Measurements from ENCODE around the gene ATXN1L.
"Not testable (repeated sequence)": the region's sequence is repeated elsewhere in the genome, so short reads cannot be mapped to it uniquely, and the experiment has no call there.

The ATXN1L gene

DNA sequence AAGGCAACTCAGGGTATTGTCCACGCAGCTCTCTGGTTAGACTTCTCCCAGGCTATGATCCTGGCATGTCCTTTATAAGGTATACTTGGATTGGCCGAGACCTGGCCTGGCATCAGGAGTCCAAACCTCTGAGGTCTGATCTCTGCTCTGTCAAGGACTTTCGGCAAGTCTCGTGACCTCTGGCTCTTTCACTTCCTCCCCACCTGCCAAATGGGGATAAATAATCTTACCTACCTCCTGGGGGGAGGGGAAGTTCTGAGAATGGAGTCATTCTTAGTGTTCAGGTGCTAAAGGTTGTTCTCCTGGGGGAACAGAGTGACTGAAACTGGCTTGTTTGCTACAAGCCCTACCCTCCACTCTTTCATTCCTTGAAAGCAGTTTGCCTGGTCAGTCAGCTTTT is 7.6 kb downstream of the ATXN1L start:
- DNase-seq: no peak

DNA sequence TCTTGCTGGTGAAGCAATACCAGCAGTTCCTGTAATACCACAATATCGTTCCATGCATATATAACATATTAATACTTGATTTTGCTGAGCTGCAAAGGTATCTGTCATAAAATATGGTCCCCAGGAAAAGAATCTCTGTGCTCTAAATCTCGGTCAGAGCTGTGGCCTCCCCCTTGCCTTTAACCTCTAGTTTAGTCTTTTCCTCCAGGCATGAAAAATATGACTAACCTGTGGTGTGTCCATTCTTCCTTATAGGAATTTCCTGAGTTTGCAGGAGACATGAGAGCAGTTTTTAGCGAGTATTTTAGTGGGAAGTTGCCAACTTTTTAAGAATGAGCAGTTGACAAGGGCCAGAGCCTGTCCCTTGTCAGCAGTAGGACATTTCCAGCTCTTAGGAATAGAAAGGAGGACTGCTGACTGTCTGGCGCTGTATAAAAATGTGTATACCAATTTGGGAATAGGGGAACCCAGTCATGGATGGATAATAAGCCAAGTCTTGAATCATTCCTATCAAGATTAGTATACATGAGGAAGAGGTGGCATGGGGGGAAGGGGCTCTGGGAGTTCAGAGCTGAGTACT is 8.7 kb downstream of the ATXN1L start:
- DNase-seq: no peak

DNA sequence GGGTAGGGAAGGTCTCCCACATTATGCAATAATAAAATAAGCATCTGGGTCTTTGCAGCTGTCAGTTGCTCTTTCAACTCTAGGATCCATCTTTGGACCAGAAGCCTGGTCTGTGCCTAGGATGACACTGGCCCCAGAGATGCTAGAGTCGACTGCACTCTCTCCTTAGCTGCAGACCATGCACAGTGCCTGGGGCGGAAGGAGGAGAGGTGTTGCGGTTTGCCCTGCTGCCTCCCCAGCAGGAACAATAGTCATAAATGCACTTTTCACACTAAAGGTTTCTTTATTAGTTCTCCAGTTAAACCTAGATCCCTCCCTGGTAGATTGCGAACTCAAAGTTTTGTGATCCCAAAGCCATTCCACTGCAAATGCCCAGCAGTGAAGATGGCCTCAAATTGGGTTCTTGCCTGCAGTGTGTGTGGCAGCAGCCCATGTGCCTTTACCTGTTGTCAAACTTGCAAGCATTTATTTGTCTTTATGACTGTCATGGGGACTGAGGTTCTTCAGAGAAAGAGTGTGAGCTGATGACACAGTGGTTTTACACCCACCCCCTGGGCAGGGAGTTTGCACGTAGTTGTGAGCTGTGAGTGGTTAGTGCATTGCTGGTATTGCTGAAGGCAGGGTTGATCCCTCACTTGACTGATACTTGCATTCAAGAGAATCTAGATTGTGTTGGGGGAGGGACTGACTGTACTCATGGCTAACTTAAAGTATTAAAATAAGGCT is 10.3 kb downstream of the ATXN1L start:
- no peak for DNase-seq

DNA sequence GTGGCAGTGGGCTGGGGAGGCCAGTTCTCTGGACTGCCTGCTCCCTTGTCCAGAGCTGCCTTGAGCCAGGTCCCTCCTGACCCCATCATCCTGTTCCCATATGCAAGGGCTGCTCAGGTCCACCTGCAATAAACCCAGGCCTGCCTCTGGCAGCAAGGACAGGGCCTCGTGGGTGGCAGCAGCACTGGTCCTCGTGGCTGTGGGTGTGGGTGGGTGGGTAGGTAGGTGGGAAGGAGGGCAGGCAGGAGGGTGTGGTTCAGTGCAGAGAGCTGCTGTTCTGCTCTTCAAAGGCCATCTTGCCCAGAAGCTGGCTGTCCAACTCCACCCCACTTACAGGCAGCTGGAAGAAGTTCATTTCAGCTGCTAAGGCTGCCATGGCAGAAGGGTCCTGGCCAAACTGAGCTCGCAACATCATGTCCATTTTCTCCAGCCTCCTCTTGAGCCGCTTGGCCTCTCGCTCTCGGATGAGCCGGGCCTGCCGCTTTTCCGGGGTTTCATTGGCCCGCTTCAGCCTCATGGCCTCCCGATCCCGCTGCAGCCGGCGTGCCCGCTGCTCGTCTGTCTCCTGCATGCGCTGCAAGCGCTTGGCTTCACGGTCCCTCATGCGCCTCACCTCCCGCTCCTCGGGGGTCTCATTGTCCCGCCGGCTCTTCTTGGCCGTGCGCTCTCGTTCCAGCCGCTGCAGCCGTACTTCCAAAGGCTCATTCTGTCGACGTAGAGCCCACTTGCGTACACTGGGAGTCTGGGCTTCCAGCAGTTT is 14.2 kb downstream of the ATXN1L start:
- DNase-seq: no peak

DNA sequence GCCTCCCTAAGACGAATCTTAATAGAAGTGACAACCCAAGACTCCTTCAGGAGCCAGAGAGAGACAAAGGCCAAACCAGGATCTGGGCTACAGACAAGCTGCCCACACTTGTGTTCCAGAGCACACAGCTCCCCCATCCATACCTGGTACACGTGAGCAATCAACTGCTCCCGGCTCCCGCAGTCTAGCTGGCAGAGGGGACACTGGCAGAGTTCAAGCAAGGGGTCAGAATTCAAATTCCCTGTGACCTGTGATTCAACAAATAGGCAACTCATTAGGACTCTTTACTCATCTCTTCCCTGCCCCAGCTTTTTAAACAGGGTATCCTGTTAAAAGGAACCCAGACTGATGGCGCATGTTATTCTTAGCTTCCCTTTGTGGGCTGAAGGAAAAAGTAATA is 18.2 kb downstream of the ATXN1L start:
- no peak for DNase-seq

DNA sequence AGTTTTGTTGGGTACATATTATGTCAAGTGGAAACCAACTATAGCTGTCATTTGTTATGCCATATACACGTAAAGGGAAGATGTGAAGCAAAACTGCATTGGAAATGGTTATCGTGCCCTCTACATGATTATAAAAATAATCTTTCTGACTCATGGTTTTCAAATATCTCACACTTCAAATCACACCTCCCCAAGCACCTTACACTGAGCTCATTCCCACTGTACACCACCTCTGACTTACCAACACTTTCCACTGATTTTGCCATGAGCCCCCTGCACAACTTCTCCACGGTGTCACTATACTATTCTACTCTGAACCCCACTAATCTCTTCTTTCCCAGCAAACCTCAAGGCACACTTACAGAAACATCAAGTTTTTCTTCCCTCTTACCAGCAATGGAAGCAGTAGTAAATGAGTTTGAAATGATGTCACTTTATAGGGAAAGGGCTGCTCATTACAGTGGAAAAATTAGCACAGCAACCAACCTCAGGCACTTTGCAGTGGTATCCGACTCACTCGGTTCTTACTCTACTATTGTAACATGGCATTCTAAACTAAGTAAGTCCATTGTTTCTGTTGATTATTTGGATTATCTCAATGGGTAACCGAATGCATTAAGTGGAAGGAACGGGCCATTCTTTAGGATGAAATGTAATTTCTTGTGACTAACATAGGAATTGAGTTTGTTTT is 19.5 kb downstream of the ATXN1L start:
- no peak for DNase-seq

DNA sequence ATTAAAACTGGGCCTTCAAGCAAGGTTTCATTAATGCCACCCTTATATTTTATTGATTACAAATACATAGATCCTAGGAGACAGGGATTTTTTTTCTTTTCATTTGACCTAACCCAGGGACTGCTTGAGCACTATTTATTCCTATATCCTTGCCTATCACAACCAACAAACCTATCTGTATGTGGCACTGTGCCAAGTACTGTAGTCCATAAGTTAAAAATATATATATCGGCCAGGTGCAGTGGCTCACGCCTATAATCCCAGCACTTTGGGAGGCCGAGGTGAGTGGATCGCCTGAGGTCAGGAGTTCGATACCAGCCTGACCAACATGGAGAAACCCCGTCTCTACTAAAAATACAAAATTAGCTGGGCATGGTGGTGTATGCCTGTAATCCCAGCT is 21.4 kb downstream of the ATXN1L start:
- DNase-seq: not testable (repeated sequence)

DNA sequence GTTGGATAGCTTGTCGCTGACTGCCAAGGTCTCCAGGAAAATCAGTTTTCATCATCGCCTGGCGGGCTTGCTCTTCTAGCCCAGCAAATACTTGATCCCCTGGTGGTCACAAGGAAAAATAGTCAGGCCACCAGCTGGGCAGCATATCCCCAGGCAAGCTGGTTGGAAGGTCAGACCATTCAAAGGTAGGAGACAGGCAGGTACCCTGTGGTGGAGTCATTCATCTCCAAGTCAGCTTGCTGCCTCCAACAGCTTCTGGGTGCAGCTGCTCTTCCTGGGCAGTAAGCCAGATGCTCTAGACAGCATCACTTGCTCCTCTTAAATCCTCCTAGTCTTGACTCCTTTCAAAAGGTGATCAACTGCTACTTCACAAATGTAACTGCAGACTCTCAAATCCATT is 22.2 kb downstream of the ATXN1L start:
- DNase-seq: peak in 1 of 2 experiments; percentile 25

DNA sequence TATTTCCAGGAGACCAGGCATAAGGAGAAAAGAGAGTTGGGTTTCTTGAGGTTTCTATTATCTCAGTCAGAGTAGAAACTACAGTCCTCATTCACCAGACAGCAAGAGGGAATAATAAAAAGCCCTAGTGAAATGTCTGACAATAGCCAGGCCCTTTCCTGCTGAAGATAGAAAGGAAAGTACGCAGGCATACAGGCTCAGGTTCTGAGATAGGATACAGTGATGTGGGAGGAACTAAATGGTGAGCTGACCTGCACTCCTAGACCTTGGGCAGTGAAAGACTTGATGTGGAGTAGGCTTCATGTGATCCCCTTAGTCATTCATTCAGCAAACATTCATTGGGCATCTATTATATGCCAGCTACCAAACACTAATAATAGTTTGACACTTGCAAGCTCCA is 23.3 kb downstream of the ATXN1L start:
- DNase-seq: no peak

DNA sequence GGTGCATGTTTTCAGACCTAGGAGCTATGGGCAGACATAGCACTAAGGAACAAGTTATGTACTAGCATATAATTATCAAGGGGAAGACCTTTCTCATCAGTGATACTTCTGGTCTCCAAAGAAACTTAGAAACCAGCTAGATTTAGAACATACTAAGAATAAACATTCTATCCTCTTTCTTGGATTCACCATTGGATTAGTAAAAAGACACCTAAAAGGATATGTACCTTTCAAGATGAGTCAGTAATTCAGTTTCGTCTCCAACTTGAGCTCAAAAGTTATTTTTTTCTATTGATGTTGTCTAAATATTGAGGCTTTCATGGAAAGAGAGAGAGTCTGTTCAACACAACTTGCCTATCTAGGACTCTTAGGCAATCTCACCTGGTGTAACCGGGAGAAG is 25.0 kb downstream of the ATXN1L start:
- no peak for DNase-seq

DNA sequence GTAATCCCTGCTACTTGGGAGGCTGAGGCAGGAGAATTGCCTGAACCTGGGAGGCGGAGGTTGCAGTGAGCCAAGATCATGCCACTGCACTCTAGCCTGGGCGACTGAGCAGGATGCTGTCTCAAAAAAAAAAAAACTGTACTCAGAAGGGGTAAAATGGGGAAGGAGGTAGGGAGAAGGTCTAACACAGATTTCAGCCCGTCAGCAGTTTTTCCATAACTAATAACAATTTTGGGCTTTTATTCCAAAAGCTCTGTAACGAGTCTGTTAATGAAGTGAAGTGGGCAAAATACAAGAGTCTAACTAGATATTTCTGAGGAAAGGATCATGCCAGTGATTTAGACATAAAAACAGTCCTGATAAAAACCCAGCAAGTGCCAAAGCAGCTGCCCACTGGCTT is 27.4 kb downstream of the ATXN1L start:
- no peak for DNase-seq

DNA sequence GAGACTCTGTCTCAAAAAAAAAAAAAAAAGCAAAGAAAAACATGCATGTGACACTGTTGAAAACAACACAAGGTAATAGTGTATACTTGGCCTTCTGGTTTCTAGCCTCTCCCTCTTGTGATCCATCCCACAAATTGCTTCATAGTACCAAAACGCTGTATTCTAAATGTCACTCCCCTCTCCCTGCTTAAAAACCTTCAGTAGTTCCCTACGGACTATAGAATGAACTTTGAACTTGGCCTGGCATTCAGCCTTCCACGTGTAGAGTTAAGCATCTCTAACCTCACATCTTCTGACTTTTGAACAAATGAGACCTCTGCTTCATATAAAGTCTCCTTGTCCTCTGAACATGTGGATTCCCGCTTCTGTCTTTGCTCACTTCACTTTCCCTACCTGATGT is 33.1 kb downstream of the ATXN1L start:
- DNase-seq: no peak

DNA sequence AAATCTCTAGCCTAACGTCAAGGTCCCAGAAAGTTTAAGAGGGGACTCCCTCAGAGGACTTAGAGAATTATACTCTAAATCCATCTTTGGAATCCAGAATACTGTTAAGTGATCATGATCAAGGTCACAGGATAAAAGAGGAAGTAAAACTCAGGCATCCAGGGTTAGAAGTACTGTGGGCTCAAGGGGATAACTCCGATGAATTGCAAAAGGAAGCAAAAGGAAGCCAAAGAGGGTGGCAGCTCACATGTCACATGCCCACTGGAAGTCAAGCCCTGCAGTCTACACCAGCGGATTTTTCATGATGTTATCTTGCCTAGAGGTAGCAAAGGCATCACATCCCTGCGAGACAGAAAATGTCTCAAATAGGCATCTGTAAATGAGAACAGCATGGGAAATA is 34.4 kb downstream of the ATXN1L start:
- DNase-seq: no peak

DNA sequence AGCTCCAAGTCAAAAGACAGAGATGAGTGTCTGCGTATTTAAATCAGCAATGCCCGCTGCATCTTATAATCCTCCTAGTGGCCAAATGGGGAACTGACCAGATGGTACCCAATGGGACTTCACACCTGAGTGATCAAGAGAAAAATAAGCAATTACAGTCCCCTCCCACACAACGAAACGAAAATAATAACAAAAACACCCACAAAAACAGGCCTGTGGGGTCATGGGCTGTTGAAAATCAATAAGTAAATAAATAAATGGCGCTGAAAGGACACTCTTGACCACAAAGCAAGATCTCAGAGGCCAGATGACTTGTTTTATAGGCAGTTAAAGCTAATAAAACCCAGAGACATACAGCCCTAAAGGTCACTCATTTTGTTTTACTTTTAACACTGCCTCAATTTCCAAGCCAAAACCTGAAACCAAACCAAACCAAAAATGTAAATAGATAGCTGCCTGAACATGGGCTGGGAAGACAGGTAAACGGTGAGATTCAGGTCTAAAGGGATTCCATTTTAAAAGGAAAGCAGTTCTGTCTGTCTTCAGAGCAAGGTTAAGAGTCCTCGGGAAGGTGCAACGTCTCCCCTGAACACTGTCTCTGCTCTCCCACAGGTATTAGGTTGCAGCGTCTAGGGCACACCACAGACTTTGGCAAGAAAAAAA is 36.9 kb downstream of the ATXN1L start:
- peak; percentile 36 to 69 for DNase-seq

DNA sequence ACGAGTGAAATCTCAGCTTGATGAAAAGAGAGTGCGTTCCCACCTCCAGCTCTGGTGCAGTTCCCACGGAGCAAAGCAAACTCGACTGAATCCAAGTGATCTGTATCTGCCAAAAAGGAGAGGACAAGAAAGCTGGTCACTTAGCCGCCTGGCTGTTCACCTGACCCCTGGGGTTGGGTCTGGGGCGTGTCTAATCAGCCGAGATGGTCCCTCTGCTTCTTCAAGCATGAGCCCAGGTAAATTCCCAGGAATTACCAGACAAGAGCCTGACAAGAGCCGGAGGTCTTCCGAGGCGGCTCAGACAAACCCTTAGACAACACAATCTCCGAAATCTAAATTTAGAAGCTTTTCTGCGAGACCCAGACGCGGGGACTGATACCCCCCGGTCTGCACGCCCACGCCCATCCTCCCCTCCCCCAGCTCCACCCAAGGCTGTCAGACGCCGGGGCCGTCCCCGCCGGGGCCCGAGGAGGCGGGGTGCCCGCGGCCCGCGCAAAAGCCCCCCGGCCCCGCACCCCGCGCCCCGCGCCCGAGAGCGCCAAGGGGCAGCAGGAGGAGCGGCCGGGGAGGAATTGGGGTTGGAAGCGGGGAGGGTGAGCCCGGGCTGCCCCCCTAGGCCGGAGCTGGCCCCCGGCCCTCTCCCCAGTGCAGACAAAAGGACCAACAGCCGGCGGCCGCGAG is 37.5 kb downstream of the ATXN1L start:
- DNase-seq: peak in 1 of 2 experiments; percentile 1

DNA sequence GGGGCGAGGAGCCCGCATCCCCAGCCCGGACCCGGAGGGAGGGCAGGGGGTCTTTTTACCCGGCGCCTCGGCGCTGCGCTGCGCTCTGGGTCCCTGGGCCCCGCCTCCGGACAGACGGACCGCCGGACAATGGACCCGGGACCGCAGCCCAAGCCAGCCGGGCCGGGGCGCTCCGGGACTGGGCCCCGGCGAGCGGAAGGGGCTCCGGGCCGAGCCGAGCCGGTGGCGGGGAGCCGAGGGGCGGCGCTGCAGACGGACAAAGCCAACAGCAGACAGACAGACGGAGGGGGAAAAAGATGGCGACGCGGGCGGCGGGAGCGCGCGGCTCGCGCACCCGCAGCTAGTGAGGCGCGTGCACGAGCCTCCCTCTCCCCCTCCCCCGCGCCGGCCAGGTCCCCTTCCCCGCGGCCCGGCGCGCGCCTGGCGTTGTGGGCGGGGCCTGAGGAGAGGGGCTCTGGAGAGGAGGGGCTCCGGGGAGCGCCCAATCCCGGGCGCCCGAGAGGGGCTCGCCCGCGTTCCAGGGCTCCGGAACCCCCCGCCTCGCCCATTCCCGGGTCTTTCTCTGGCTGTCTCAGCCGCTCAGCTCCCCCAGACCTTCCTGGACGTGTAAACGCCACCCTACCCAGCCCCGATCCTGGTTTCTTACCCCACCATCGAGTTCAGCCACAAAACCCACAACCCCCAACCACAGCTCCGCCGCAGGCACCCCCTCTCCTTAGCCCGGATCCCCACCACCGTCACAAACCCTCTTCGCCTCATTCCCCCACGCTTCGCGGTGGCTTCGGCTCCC is 38.3 kb downstream of the ATXN1L start, which contains the start of gene ZNF821:
Gene ZNF821, minus strand, starts transcription at position 334 of the 790 bp plus-strand sequence. CDS start 4,236 bp downstream, outside the sequence.
- DNase-seq: peak; percentile 50 to 82

DNA sequence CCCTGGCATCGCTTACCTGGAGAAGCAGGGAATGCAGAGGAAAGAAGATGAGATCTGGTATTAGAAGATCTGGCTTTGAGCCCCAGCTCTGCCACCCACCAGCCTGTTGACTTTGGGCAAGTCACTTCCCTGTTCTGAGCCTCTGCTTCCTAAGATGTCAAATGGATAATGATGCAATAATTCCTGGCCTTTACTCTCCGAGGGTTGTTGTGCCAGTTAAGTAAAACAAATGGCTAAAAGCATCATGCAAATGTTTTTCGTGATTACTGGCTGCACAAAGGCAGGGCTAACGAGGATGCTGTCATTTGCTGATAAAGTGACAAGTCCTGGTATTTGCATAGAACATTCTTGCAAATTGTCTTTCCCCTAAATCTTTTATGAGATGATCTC is 39.5 kb downstream of the ATXN1L start:
- no peak for DNase-seq

DNA sequence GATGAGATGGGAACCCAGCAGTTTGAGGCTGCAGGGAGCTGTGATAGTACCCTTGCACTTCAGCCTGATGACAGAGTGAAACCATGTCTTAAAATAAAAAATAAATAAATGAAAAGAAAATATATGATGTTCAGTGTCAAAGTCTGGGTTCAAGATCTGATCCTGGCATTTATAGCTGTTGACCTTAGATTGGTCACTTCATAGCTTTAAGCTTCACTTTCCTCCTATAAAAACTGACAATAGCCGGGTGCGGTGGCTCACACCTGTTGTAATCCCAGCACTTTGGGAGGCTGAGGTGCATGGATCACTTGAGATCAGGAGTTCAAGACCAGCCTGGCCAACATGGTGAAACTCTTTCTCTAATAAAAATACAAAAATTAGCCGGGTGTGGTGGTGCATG is 43.4 kb downstream of the ATXN1L start:
- DNase-seq: no peak

DNA sequence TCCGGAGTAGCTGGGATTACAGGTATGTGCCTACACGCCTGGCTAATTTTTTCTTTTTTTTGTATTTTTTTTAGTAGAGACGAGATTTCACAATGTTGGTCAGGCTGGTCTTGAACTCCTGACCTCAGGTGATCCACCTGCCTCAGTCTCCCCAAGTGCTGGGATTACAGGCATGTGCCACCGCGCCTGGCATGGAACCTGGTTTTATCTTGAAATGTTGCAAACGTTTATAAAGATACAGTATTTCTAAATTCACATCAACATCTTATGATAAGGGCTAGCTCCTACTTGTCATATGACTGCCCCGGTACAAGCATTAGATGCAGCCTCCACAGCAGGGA is 48.1 kb downstream of the ATXN1L start:
- DNase-seq: no peak

DNA sequence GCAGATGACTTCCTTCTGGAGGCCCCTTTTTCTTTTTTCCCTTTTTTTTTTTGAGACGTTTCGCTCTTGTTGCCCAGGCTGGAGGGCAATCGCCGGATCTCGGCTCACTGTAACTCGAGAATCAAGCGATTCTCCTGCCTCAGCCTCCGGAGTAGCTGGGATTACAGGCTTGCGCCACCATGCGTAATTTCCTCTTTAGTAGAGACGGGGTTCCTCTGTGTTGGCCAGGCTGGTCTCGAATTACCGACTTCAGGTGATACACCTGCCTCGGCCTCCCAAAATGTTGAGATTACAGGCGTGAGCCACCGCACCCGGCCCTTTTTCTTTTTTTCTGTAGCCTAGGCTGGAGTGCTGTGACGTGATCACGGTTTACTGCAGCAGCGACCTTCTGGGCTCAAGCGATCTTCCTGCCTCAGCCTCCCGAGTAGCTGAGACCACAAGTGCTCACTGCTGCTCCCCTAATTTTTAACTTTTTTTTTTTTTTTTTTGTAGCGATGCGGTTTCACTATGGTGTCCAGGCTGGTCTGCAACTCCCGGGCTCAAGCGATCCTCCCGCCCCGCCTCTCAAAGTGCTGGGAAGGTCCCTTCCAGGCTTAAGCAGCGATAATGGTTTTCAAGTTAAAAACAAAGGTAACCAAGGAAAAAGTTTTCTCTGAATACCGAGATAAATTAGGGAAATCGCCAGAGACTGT is 48.6 kb downstream of the ATXN1L start:
- peak in 1 of 2 experiments; percentile 1 for DNase-seq
